Left renal cortex interstitium (tissue), 4 donors: ENCODE data around the gene ITIH6. TPM values are rescaled to one million over a fixed set of nuclear protein-coding genes. Genes with fewer than 3 reads are reported as not detected.
"Not testable (repeated sequence)": the region's sequence is repeated elsewhere in the genome, so short reads cannot be mapped to it uniquely, and the experiment has no call there.

Experiments
- DNase-seq, 4 donors: peaks; one replicate each; pipeline ENCODE4 v3.0.0-alpha.2; 2013; ENCODE audit warnings: low read depth in 4 of 4, low spot score in 2 of 4, missing footprints in 1 of 4
- polyA plus RNA-seq, 4 donors: library from polyadenylated mRNA; unstranded; fragments of 120-200 nt; gene quantifications; one replicate each; pipeline ENCODE4 v1.2.1, GENCODE V29; 2013; ENCODE audit not compliant: insufficient read length in 4 of 4

The ITIH6 gene
- polyA plus RNA-seq, 4 donors, result 0.03 to 0.11 (median 0.05) TPM

- DNase-seq, result peak; percentile 88 to 93 (median 90)
Measured at GRCh38 chrX:54808605-54809483, 10.8 kb upstream of the ITIH6 start.

GRCh38 chrX:54808109-54808604, 10.1 kb upstream of the ITIH6 start:
- peak; percentile 56 to 72 (median 64) for DNase-seq

- DNase-seq, result peak in 3 of 4 donors; percentile 20 to 39 (median 26)
Measured at GRCh38 chrX:54807524-54808108, 9.6 kb upstream of the ITIH6 start, which contains the start of gene MAGED2. TSS of gene MAGED2 (plus strand) at chrX:54807745. CDS start at chrX:54809332, 1,587 bp downstream.

GRCh38 chrX:54799046-54799445, 991 bp upstream of the ITIH6 start:
- no peak for DNase-seq

- no peak for DNase-seq
Measured at GRCh38 chrX:54794795-54795194, 3.3 kb downstream of the ITIH6 start.

- DNase-seq, result no peak
Measured at GRCh38 chrX:54794028-54794427, 4.0 kb downstream of the ITIH6 start.

- DNase-seq, result not testable (repeated sequence)
Measured at GRCh38 chrX:54789405-54789804, 8.7 kb downstream of the ITIH6 start.

GRCh38 chrX:54788446-54788845, 9.6 kb downstream of the ITIH6 start:
- no peak for DNase-seq

- DNase-seq, result no peak
Measured at GRCh38 chrX:54786967-54787366, 11.1 kb downstream of the ITIH6 start.

- DNase-seq, result no peak
Measured at GRCh38 chrX:54785901-54786300, 12.2 kb downstream of the ITIH6 start.

GRCh38 chrX:54776987-54777672, 20.9 kb downstream of the ITIH6 start:
- DNase-seq, result no peak

- DNase-seq, result no peak
Measured at GRCh38 chrX:54776061-54776460, 22.0 kb downstream of the ITIH6 start.

GRCh38 chrX:54774391-54775094, 23.5 kb downstream of the ITIH6 start:
- DNase-seq, result peak; percentile 32 to 60 (median 52)

GRCh38 chrX:54758114-54759055, 39.7 kb downstream of the ITIH6 start:
- no peak for DNase-seq

- DNase-seq, result no peak
Measured at GRCh38 chrX:54754854-54755253, 43.2 kb downstream of the ITIH6 start.

- DNase-seq, result no peak
Measured at GRCh38 chrX:54748626-54749025, 49.4 kb downstream of the ITIH6 start.

- DNase-seq, result no peak
Measured at GRCh38 chrX:54747733-54748393, 50.2 kb downstream of the ITIH6 start.

GRCh38 chrX:54746928-54747327, 51.1 kb downstream of the ITIH6 start:
- DNase-seq, result no peak

GRCh38 chrX:54745676-54746075, 52.4 kb downstream of the ITIH6 start:
- DNase-seq, result no peak
